HG02759 (cell line): ENCODE results near the gene KRT76.

Source experiments
- ATAC-seq: cut with Tn5 transposase; IDR thresholded peaks from one replicate; pipeline ENCODE4 v1.9.1; 2021; ENCODE audit warnings: mild to moderate bottlenecking, moderate library complexity; ENCODE audit not compliant: unreplicated experiment

KRT76 gene

DNA sequence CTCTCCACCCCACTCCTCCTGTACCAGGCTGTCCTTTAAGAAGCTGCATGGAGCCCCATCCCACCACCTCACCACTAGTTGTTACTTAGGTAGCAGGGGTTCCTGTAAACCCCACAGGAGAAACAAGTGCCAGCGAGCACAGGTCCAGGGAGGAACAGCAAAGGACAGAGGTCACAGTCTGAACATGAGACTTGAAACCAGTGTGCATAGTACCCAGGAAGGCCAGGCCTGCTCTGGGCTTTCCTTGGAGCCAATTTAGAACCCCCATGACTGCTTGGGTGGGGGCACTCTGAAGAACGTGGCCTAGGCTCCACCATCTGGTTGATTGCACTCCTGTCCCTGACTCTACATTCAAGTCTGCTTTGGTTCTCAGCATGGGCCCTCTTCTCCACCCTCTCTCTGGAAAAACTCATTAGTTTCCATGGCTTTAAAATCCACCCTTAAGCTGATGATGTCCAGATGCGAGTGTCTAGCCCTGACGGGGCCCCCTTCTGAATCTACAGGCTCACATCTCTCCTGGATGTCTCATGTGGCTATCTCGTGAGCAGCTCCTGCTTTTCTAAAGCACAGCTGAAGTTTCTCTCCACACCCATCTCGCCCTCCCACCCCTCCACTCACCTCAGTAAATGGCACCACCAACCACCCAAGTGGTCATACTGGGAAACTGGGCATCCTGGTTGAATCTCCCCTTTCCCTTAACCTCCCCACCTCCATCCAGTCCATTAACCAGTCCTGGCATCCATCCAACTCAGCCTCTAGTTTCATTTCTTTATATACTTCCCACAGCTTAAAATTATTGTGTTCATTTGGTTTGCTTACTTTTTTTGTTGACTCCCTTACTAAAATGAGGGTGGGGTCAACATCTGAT is 10.4 kb upstream of the KRT76 start:
- no peak for ATAC-seq

DNA sequence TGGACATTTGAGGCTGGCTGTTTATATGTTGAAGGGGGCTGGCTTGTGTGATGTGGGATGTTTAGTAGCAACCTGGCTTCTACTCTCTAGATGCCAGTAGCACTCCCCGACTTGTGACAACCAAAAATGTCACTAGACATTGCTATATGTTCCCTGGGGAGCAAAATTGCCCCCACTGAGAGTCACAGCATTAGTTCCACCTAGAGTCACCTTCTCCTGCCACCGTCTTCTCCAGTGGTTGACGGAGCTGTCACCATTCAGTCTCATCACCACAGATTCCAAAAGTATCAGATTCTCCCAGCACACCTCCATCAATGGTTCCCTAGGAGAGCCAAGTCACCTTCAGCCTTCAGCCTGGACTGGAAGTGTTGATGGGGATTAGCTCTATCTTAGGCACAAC is 7.8 kb upstream of the KRT76 start:
- no peak for ATAC-seq

DNA sequence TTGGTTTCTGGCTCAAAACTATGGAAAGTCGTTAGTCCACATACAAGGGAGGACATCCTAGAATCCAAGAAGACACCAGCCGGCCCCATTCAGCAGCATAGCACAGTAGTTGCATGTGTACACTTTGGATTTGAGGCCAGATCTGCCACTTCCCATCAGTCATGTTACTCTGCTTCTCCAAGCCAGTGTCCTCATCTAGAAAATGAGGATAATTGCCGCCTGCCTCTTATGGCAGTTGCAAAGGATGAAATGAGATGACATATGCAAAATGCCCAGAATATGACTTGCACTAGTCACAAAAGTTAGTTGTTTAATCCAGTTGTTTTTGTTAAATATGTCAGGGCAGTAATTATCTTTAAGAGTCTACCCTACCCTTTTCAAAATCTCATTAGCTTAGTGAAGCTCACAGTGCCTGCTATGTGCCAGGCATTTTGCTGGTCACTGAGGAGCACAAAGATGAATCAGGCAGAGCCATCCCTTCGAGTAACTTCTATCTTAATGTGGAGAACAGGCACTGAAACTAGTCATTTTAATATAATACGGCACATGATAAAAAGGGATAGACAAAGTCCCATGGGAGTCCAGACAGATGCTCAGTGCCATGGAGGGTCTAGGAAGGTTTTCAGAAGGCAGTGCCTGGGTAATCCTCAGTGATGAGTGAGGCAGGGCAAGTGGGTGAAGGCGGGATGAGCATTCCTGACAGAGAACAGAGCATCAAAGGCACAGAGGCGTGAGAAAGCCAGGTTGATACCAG is 6.6 kb upstream of the KRT76 start:
- no peak for ATAC-seq

DNA sequence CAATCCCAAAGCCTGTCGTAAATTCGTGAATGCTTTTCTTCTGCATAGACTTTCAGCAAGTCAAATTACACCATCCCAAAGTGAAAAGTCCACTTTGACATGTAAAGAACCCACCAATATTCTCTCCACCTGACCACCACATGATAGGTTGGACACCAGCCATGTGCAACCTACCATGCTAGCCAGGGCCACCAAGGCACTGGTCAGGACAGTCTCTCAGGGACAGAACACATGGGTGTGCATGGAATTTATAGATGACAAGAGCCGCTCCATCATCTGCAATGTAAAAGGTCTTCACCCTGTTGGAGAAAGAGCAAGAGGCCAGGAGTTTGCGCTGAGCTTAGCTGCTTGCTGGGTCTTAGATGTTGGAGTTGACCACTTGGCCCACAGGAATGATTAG is 5.4 kb upstream of the KRT76 start:
- ATAC-seq = no peak

DNA sequence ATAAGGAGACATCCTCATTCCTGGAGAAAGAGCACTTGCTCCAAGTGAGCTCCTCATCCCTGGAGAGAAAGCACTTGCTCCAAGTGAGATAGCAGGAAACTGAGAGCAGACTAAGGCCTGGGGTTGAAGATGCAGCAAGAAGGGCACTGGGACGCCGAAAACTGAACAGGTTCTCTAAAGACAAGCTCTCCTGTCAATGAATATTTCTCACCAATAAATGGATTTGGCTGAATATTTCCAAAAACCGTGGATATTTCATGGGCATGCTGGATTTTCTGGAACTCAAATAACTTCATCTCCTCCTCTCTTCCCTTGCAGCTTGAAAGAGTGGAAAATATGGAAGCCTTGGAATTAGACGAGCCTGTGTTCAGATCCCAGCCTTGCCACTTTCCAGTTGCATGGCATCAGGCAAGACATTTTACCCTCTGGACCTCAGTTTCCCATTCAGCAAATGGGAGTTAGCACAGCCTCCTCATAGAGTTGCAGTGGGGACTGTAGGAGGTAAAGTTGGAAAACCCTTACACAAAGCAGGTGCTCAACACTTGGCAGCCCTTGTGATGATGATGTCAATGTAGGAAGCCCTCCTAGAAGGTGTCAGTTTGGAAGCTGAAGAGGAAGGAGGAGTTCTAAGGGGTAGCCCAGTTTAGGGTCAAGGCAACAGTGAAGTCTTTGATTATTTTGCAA is 4.4 kb upstream of the KRT76 start:
- no peak for ATAC-seq

DNA sequence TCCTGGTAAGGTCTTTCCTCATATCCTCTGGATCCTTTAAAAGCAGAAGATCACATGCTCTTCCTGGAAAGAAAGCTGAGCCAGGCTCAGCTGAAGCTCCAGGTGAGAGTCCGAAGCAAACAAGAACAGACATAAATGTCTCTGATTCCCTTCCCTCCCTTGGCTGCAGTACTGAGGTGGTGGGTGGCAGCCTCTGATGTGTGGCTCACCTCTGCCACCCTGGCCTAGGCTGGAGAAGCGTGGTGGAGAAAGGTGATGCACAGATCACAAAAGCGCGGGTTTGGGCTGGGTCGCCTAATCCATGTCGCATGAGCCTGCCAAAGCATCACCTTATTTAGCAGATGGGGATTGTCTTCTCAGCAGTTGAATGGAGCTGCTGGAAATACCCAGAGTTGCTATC is 2.8 kb upstream of the KRT76 start:
- ATAC-seq = no peak

DNA sequence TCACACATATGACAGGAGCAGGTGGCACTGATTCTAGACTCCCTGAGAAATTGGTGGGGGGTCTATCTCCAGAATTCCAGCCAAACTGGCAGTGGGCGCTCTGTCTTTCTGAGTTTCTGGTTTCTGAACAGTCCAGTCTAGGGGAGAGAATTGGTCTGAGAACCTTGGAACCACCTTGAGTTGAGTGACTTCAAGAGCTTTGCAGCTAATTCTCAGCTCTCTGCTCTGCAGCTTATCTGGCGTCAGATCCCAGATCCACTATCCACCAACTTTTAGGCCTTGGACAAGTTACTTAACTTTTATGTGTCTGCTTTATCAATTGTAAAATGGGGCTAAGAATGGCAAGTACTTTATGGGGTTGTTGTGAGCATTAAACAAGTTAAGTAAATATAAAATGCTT is 1.7 kb upstream of the KRT76 start:
- ATAC-seq = no peak

DNA sequence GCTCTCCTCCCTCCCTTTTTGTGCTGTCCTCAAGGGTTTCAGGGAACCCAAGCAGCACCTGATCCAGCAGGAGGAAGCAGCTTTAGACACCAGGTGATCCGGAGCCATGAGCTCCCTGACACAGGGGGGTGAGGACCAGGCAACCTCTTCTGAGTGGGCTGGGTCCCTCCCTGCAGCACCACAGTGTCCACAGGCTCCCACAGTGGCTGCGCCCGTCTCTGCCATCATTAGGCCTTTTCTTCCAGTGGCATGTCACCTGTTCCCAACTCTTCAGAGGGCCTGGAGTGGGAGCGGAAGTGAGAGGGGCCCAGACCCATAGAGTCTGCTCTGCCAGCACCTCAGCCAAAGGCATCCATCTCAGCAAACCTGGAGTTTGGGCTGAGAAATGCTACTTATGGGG is 421 bp upstream of the KRT76 start:
- ATAC-seq = no peak

- no peak for ATAC-seq
Measured at GRCh38 chr12:52776435-52776834, 710 bp downstream of the KRT76 start.

GRCh38 chr12:52774629-52775250 is 2.4 kb downstream of the KRT76 start:
- no peak for ATAC-seq

- ATAC-seq = no peak
Measured at GRCh38 chr12:52772772-52773171, 4.4 kb downstream of the KRT76 start.

DNA sequence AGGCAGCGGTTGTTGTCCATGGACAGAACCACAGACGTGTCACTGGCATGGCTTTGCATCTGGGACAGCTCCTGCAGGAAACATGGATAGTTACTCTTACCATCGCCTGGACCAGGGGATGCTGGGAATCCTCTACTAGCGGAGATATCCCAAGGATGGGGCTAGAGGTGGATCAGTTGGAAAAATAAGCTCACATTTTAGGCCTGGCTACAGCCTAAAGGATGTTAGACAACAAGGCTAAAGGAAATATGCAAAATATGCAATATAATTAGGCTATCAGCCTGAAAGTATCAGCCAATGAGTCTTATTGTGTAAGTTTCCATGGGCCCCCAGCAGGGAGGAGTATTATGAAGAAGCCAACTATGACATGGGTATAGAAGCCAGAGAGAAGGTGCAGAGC is 5.0 kb downstream of the KRT76 start:
- no peak for ATAC-seq

- ATAC-seq = no peak
Measured at GRCh38 chr12:52771505-52771904, 5.6 kb downstream of the KRT76 start.

DNA sequence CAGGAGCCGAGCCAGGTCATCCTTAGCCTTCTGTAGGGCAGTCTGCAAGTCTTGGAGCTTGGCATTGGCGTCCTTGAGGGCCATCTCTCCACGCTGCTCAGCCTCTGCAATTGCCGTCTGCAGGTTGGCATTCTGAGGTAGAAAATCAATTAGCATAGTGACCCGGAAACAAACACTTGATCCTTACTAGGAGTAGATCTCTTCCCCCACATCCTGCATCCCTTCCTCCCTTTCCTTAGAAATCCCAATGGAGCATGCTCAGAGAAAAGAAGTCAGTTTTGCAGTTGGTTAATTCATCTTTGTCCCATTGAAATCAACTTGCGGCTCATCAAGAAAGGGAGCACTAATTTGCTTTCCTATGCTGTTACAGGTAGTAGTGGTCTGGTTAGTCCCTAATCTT is 6.1 kb downstream of the KRT76 start:
- no peak for ATAC-seq

- no peak for ATAC-seq
Measured at GRCh38 chr12:52769946-52770345, 7.2 kb downstream of the KRT76 start.

- ATAC-seq = no peak
Measured at GRCh38 chr12:52769354-52769753, 7.8 kb downstream of the KRT76 start.

GRCh38 chr12:52768479-52769200 is 8.5 kb downstream of the KRT76 start:
- no peak for ATAC-seq

DNA sequence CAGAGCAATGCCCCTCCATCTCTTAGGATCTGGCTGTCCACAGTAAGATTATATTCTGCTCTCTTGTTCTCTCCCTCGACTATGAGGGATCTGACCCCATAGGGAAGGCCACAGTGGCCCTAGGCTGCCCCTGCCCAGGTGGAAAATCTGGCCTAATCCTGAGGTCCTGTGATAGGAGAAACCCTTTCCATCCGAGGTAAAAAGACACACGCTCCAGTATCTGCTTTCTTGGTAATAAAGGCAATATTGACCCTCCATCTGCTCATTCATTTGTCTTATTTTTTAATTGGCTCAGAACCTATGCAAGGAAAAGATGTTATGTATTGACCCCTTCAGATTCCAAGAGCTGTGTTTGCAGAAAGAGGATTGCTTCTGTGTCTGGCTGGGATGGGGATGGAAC is 9.7 kb downstream of the KRT76 start:
- ATAC-seq = no peak

- ATAC-seq = no peak
Measured at GRCh38 chr12:52767020-52767379, 10.1 kb downstream of the KRT76 start.

DNA sequence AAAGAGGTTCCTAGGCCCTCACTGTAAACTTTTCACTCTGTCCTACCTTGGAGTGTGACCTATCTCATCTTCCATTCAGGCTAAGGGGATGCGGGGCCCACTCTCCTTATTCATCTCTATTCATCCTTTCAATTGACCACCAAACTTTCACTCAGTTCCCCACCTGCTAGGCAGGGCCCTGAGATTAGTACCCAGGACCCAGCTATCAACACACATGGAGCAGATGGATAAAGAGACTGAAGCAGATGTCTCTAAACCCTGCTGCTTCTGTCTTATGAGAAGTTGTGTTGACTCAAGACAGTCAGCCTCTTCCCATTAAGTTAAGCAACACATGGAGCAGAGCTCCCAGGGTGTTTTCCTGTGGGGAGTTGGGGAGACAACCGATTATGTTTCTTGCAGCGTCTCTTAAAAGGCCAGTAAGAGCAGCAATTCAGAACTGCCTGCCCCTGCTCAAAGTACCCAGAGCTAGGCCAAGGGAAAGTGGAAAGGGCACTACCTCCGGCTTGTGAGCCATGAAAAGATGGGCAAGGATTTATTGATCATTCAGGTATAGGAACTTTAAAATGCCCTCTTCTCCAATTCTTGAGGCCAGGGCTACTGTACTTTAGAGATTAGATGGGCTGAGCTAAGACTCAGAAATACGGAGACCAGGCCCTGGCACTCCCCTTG is 10.7 kb downstream of the KRT76 start:
- ATAC-seq = no peak
